GM12872 (cell line): Measurements from ENCODE around the gene NEUROD2.

ENCODE experiments used
- TF ChIP-seq, protein P1 (sequence below): IDR thresholded peaks from 3 replicates; pipeline ENCODE4 v1.5.1; 2011; ENCODE audit warnings: low read depth, mild to moderate bottlenecking, low read length, moderate library complexity; ENCODE audit not compliant: insufficient read depth

Gene NEUROD2

GRCh38 chr17:39633570-39634183 lies 26.0 kb upstream of the NEUROD2 start:
- TF ChIP-seq, protein P1, sequence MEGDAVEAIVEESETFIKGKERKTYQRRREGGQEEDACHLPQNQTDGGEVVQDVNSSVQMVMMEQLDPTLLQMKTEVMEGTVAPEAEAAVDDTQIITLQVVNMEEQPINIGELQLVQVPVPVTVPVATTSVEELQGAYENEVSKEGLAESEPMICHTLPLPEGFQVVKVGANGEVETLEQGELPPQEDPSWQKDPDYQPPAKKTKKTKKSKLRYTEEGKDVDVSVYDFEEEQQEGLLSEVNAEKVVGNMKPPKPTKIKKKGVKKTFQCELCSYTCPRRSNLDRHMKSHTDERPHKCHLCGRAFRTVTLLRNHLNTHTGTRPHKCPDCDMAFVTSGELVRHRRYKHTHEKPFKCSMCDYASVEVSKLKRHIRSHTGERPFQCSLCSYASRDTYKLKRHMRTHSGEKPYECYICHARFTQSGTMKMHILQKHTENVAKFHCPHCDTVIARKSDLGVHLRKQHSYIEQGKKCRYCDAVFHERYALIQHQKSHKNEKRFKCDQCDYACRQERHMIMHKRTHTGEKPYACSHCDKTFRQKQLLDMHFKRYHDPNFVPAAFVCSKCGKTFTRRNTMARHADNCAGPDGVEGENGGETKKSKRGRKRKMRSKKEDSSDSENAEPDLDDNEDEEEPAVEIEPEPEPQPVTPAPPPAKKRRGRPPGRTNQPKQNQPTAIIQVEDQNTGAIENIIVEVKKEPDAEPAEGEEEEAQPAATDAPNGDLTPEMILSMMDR: no peak

- TF ChIP-seq, protein P1: no peak
Measured at GRCh38 chr17:39632153-39632941, 24.6 kb upstream of the NEUROD2 start.

- TF ChIP-seq, protein P1: no peak
Measured at GRCh38 chr17:39631403-39631802, 23.7 kb upstream of the NEUROD2 start.

- TF ChIP-seq, protein P1: no peak
Measured at GRCh38 chr17:39629898-39630297, 22.2 kb upstream of the NEUROD2 start.

GRCh38 chr17:39629494-39629880 lies 21.8 kb upstream of the NEUROD2 start:
- TF ChIP-seq, protein P1: no peak

GRCh38 chr17:39628655-39629493 lies 21.2 kb upstream of the NEUROD2 start:
- TF ChIP-seq, protein P1: no peak
